ENCODE results near the gene ITIH6. TPM values are rescaled to one million over a fixed set of nuclear protein-coding genes. Genes with fewer than 3 reads are reported as not detected.

ITIH6 gene
- total RNA-seq, 1 experiment from 2014 or later, result not detected

GRCh38 chrX:54808605-54809483 is 10.8 kb upstream of the ITIH6 start:
- no peaks in the 10 kb centered on the region for H3K4me1 Mint-ChIP-seq (ENCODE audit: low read depth, unreplicated experiment)
- no peaks in the 10 kb centered on the region for H3K9me3 Mint-ChIP-seq (ENCODE audit: low read depth, unreplicated experiment)
- intact Hi-C loops (cut with micrococcal nuclease; ENCODE audit: unreplicated experiment), result no loop called here
- TF ChIP-seq CTCF (IDR thresholded peaks at IDR 0.05; ENCODE audit: unreplicated experiment), result no peak
- H3K27ac Mint-ChIP-seq (ENCODE audit: unreplicated experiment), result peak overlapping the region; percentile 99
- BruUV-seq (replicated peaks), result TSS peak; percentile 55
- CTCF ChIA-PET, result interaction anchor here (0.6 to 1.0 kb wide), 3 partner anchors 30 to 626 kb away, joined by 3 to 4 read pairs (median 3); partner anchors contain the start of gene FAM120C
- peaks cover 30% of the 10 kb centered on the region for H3K36me3 Mint-ChIP-seq (ENCODE audit: insufficient read depth, unreplicated experiment)
- peak; percentile 93 for DNase-seq
- H3K4me3 Mint-ChIP-seq (ENCODE audit: low read depth, unreplicated experiment), result peak overlapping the region; percentile 87
- H3K27me3 Mint-ChIP-seq (ENCODE audit: unreplicated experiment), result peaks cover 45% of the 10 kb centered on the region

GRCh38 chrX:54808109-54808604 is 10.1 kb upstream of the ITIH6 start:
- intact Hi-C loops (cut with micrococcal nuclease; ENCODE audit: unreplicated experiment), result no loop called here
- no peaks in the 10 kb centered on the region for H3K9me3 Mint-ChIP-seq (ENCODE audit: low read depth, unreplicated experiment)
- CTCF ChIA-PET, result interaction anchor here (0.6 to 1.0 kb wide), 3 partner anchors 29 to 625 kb away, joined by 3 to 4 read pairs (median 3); partner anchors contain the start of gene FAM120C

GRCh38 chrX:54807524-54808108 is 9.6 kb upstream of the ITIH6 start, which contains the start of gene MAGED2:
MAGED2 (plus strand) TSS chrX:54807745; CDS start chrX:54809332, 1,587 bp downstream.
- H3K27me3 Mint-ChIP-seq (ENCODE audit: unreplicated experiment), result peaks cover 45% of the 10 kb centered on the region
- H3K36me3 Mint-ChIP-seq (ENCODE audit: insufficient read depth, unreplicated experiment), result peaks cover 30% of the 10 kb centered on the region
- H3K27ac Mint-ChIP-seq (ENCODE audit: unreplicated experiment), result peak within 1 kb of the TSS; percentile 99
- H3K9me3 Mint-ChIP-seq (ENCODE audit: low read depth, unreplicated experiment), result no peaks in the 10 kb centered on the region
- no peak for DNase-seq
- CTCF ChIA-PET, result interaction anchor here (0.6 kb wide), 1 partner anchor 624 kb away, joined by 3 read pairs; the partner anchor contains the start of gene FAM120C
- no TSS peak for BruUV-seq (replicated peaks)
- H3K4me3 Mint-ChIP-seq (ENCODE audit: low read depth, unreplicated experiment), result peak within 1 kb of the TSS; percentile 87
- intact Hi-C loops (cut with micrococcal nuclease; ENCODE audit: unreplicated experiment), result no loop called here
- TF ChIP-seq CTCF (IDR thresholded peaks at IDR 0.05; ENCODE audit: unreplicated experiment), result no peak
- H3K4me1 Mint-ChIP-seq (ENCODE audit: low read depth, unreplicated experiment), result no peaks in the 10 kb centered on the region

More at GRCh38 chrX:54808109-54808604, 10.1 kb upstream of the ITIH6 start:
- H3K27ac Mint-ChIP-seq (ENCODE audit: unreplicated experiment), result peak overlapping the region; percentile 99
- TF ChIP-seq CTCF (IDR thresholded peaks at IDR 0.05; ENCODE audit: unreplicated experiment), result no peak
- BruUV-seq (replicated peaks), result no TSS peak
- no peaks in the 10 kb centered on the region for H3K4me1 Mint-ChIP-seq (ENCODE audit: low read depth, unreplicated experiment)
- peaks cover 30% of the 10 kb centered on the region for H3K36me3 Mint-ChIP-seq (ENCODE audit: insufficient read depth, unreplicated experiment)
- peak; percentile 45 for DNase-seq
- H3K27me3 Mint-ChIP-seq (ENCODE audit: unreplicated experiment), result peaks cover 45% of the 10 kb centered on the region
- peak overlapping the region; percentile 87 for H3K4me3 Mint-ChIP-seq (ENCODE audit: low read depth, unreplicated experiment)

GRCh38 chrX:54799046-54799445 is 991 bp upstream of the ITIH6 start:
- Mint-ChIP-seq H3K36me3 (ENCODE audit: insufficient read depth, unreplicated experiment) (no peaks in the 10 kb centered on the region), H3K4me3 (ENCODE audit: low read depth, unreplicated experiment) (no peak overlapping the region), H3K4me1 (ENCODE audit: low read depth, unreplicated experiment) (no peaks in the 10 kb centered on the region), H3K27ac (ENCODE audit: unreplicated experiment) (no peak overlapping the region), H3K27me3 (ENCODE audit: unreplicated experiment) (peaks cover 67% of the 10 kb centered on the region), H3K9me3 (ENCODE audit: low read depth, unreplicated experiment) (no peaks in the 10 kb centered on the region)
- CTCF ChIA-PET, result no interaction called here
- no TSS peak for BruUV-seq (replicated peaks)
- DNase-seq, result no peak
- intact Hi-C loops (cut with micrococcal nuclease; ENCODE audit: unreplicated experiment), result no loop called here
- TF ChIP-seq CTCF (IDR thresholded peaks at IDR 0.05; ENCODE audit: unreplicated experiment), result no peak
